A673 (cell line): ENCODE data around the gene SUN3.

ENCODE experiments used
- EZH2 ChIP-seq: fragments of 200-600 bp; sonication (generic); IDR thresholded peaks from 2 replicates; pipeline ENCODE4 v1.6.1; 2017; ENCODE audit warnings: borderline replicate concordance, low read depth, mild to moderate bottlenecking, mixed read lengths, antibody characterized with exemption, low read length; ENCODE audit not compliant: poor library complexity, severe bottlenecking
- TF ChIP-seq, protein P1 (sequence below): fragments of 300-800, 200-600 bp; sonication (generic); conservative IDR thresholded peaks from 2 replicates; pipeline ENCODE4 v1.5.1; 2017; ENCODE audit warnings: low read depth, mild to moderate bottlenecking, antibody characterized with exemption, low read length, moderate library complexity, mixed read lengths

DNA sequence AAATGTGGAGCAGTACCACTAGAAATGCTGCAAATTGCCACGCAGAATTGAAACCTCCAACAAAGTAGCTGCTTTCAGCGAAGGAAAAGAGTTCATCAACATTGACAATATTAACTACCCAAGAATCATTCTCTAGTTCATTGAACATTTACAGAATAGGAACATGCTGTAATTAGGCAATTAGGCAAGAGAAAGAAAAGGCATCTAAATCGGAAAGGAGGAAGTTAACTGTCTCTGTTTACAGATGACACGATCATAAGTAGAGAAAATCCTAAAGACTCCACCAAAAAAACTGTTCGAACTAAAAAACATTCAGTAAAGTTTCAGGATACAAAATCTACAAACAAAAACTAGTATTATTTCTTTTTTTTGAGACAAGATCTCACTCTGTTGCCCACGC, 71.8 kb downstream of the SUN3 start:
- TF ChIP-seq, protein P1, sequence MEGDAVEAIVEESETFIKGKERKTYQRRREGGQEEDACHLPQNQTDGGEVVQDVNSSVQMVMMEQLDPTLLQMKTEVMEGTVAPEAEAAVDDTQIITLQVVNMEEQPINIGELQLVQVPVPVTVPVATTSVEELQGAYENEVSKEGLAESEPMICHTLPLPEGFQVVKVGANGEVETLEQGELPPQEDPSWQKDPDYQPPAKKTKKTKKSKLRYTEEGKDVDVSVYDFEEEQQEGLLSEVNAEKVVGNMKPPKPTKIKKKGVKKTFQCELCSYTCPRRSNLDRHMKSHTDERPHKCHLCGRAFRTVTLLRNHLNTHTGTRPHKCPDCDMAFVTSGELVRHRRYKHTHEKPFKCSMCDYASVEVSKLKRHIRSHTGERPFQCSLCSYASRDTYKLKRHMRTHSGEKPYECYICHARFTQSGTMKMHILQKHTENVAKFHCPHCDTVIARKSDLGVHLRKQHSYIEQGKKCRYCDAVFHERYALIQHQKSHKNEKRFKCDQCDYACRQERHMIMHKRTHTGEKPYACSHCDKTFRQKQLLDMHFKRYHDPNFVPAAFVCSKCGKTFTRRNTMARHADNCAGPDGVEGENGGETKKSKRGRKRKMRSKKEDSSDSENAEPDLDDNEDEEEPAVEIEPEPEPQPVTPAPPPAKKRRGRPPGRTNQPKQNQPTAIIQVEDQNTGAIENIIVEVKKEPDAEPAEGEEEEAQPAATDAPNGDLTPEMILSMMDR, result no peak
- TF ChIP-seq EZH2, result no peak
